Esophagus muscularis mucosa (tissue), 4 donors: Measurements from ENCODE around the gene LCORL. TPM values are rescaled to one million over a fixed set of nuclear protein-coding genes. Genes with fewer than 3 reads are reported as not detected.

Experiments
- DNase-seq: peaks from one replicate; pipeline ENCODE4 v3.0.0-alpha.2; 2017; ENCODE audit errors: extremely low spot score
- H3K27ac ChIP-seq, 4 donors: fragments of 200-600 bp; sonication (generic); replicated peaks in 1 of 4; 1 replicate in 3 of 4; 2 replicates in 1 of 4; pipeline ENCODE4 v1.5.1; 2016 to 2019; ENCODE audit warnings: mild to moderate bottlenecking in 1 of 4
- H3K27me3 ChIP-seq, 4 donors: fragments of 200-600 bp; sonication (generic); one replicate each; pipeline versions ENCODE4 v1.5.1 to v1.6.0; 2016 to 2019
- H3K36me3 ChIP-seq, 4 donors: fragments of 200-600 bp; sonication (generic); one replicate each; pipeline ENCODE4 v1.5.1; 2016 to 2019
- H3K4me1 ChIP-seq, 4 donors: fragments of 200-600 bp; sonication (generic); one replicate each; pipeline ENCODE4 v1.5.1; 2016 to 2019
- H3K4me3 ChIP-seq, 4 donors: fragments of 200-600 bp; sonication (generic); 1 replicate in 2 of 4; 2 replicates in 2 of 4; pipeline ENCODE4 v1.5.1; 2016 to 2019; ENCODE audit warnings: mild to moderate bottlenecking in 4 of 4, moderate library complexity in 1 of 4
- H3K9me3 ChIP-seq, 4 donors: fragments of 200-600 bp; sonication (generic); 1 replicate in 3 of 4; 2 replicates in 1 of 4; pipeline ENCODE4 v1.5.1; 2016 to 2019
- CTCF ChIP-seq, 3 experiments: fragments of 200-600 bp in 2 of 3; fragments of 450-650 bp in 1 of 3; sonication (generic) in 2 of 3; IDR thresholded peaks; one replicate each; pipeline ENCODE4 v1.5.1; 2017 to 2019; ENCODE audit warnings: antibody characterized with exemption in 3 of 3, mild to moderate bottlenecking in 2 of 3, moderate library complexity in 1 of 3
- EP300 ChIP-seq: sonication (generic); formaldehyde crosslinking; IDR thresholded peaks from one replicate; pipeline ENCODE4 v1.6.1; 2017; ENCODE audit warnings: antibody characterized with exemption
- POLR2A ChIP-seq: fragments of 450-650 bp; IDR thresholded peaks from one replicate; pipeline ENCODE4 v1.6.1; 2017; ENCODE audit warnings: antibody characterized with exemption, moderate library complexity, mild to moderate bottlenecking, low read depth
- POLR2AphosphoS5 ChIP-seq, 2 donors: sonication (generic); formaldehyde crosslinking; IDR thresholded peaks; one replicate each; pipeline ENCODE4 v1.6.1; 2017; ENCODE audit warnings: antibody characterized with exemption in 2 of 2
- WGBS: methylation state at CpG from one replicate; pipeline ENCODE4 v1.1.5; 2018; 5-methylcytosine and 5-hydroxymethylcytosine counted together
- intact Hi-C: fragments of 100-400 bp; cut with DNase I; formaldehyde crosslinking; loops from one replicate; pipeline ENCODE4 v1.15.1; 2023
- total RNA-seq, 4 donors: library from RNA; depleted of rRNA; stranded (reverse); fragments of >200 nt; gene quantifications; one replicate each; pipeline versions ENCODE4 v1.1.0 to v1.2.1, GENCODE V29; 2016

Gene LCORL
- total RNA-seq, 4 donors from 2014 or later: 7.6 to 14.1 (median 11.5) TPM

GRCh38 chr4:17921451-17921850, 100.1 kb downstream of the LCORL start:
- Histone ChIP-seq H3K27me3 (no peaks in the 10 kb centered on the region), H3K4me1 (no peaks in the 10 kb centered on the region), H3K4me3 (no peak overlapping the region), H3K36me3 (peaks cover 0 to 8% (median 0%) of the 10 kb centered on the region in 4 donors), H3K9me3 (no peaks in the 10 kb centered on the region), H3K27ac (no peak overlapping the region)
- TF ChIP-seq EP300 (no peak), POLR2AphosphoS5 (IDR thresholded peaks at IDR 0.05) (no peak), CTCF (IDR thresholded peaks at IDR 0.05) (no peak), POLR2A (no peak)
- 92% methylated on average over 1 of the region's 1 CpG for WGBS
- intact Hi-C loops: no loop called here
- DNase-seq: no peak

DNA sequence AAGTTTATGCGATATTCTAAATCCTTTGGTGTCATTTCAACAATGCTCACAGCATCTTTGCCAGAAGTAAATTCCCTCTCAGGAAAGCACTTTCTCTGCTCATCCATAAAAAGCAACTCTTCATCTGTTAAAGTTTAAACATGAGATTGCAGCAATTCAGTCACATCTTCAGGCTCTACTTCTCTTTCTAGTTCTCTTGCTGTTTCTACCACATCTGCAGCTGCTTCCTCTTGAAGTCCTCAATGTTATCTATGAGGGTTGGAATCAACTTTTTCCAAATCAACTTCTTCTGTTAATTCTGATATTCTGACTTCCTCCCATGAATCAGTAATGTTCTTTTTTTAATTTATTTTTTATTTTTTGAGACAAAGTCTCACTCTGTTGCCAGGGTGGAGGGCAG, 100.9 kb downstream of the LCORL start:
- no peak overlapping the region for H3K27ac ChIP-seq
- no peaks in the 10 kb centered on the region for H3K27me3 ChIP-seq
- intact Hi-C loops: no loop called here
- no peak for TF ChIP-seq POLR2AphosphoS5 (IDR thresholded peaks at IDR 0.05)
- TF ChIP-seq EP300: no peak
- TF ChIP-seq CTCF (IDR thresholded peaks at IDR 0.05): no peak
- TF ChIP-seq POLR2A: no peak
- no peaks in the 10 kb centered on the region for H3K4me1 ChIP-seq
- no peak overlapping the region for H3K4me3 ChIP-seq
- 89% methylated on average over 1 of the region's 1 CpG for WGBS
- peaks cover 0 to 8% (median 0%) of the 10 kb centered on the region in 4 donors for H3K36me3 ChIP-seq
- DNase-seq: no peak
- H3K9me3 ChIP-seq: no peaks in the 10 kb centered on the region

DNA sequence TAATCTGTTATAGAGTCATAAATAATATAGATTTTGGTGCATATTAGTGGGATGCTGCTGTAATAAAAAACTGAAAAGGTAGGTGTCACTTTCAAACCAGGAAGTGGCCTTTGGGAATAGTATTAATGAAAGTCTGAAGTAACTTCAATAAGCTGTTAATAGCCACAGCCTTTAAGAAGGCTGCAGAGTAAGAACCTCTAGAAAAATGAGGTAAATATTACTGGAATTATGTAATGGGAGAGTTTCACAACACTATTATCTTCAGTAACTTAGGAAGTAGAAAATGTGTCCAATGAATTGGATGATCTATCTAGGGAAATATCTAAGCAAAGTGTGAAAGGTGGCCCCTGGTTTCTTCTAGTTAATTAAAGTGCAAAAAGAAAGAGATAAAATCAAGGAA, 106.1 kb downstream of the LCORL start:
- intact Hi-C loops: no loop called here
- Histone ChIP-seq H3K9me3 (no peaks in the 10 kb centered on the region), H3K27me3 (no peaks in the 10 kb centered on the region), H3K36me3 (peaks cover 0 to 10% (median 2%) of the 10 kb centered on the region in 4 donors), H3K4me1 (no peaks in the 10 kb centered on the region), H3K27ac (no peak overlapping the region), H3K4me3 (no peak overlapping the region)
- no peak for DNase-seq
- no peak for TF ChIP-seq CTCF (IDR thresholded peaks at IDR 0.05)
- TF ChIP-seq POLR2AphosphoS5 (IDR thresholded peaks at IDR 0.05): no peak
- TF ChIP-seq EP300: no peak
- TF ChIP-seq POLR2A: no peak

DNA sequence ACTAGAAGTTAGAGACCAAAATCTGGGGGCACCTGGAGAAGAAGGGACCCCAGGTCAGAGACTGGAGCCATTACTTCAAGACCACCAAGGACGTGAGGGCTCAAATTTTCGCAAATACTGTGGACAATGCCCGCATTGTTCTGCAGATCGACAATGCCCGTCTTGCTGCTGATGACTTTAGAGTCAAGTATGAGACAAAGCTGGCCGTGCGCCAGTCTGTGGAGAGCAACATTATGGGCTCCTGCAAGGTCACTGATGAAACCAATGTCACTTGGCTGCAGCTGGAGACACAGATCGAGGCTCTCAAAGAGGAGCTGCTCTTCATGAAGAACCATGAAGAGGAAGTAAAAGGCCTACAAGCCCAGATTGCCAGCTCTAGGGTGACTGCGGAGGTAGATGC, 109.5 kb downstream of the LCORL start:
- Histone ChIP-seq H3K27me3 (no peaks in the 10 kb centered on the region), H3K36me3 (peaks cover 0 to 10% (median 2%) of the 10 kb centered on the region in 4 donors), H3K9me3 (no peaks in the 10 kb centered on the region), H3K27ac (no peak overlapping the region), H3K4me1 (no peaks in the 10 kb centered on the region), H3K4me3 (no peak overlapping the region)
- TF ChIP-seq EP300 (no peak), POLR2A (no peak), CTCF (IDR thresholded peaks at IDR 0.05) (no peak), POLR2AphosphoS5 (IDR thresholded peaks at IDR 0.05) (no peak)
- intact Hi-C loops: no loop called here
- 94% methylated on average over 9 of the region's 9 CpGs for WGBS
- no peak for DNase-seq

GRCh38 chr4:17911608-17912007, 109.9 kb downstream of the LCORL start:
- WGBS: 94% methylated on average over 11 of the region's 11 CpGs
- no peak for DNase-seq
- Histone ChIP-seq H3K27me3 (no peaks in the 10 kb centered on the region), H3K36me3 (peaks cover 0 to 10% (median 2%) of the 10 kb centered on the region in 4 donors), H3K4me3 (no peak overlapping the region), H3K27ac (no peak overlapping the region), H3K9me3 (no peaks in the 10 kb centered on the region), H3K4me1 (no peaks in the 10 kb centered on the region)
- no peak for TF ChIP-seq POLR2AphosphoS5 (IDR thresholded peaks at IDR 0.05)
- TF ChIP-seq EP300: no peak
- no peak for TF ChIP-seq POLR2A
- no peak for TF ChIP-seq CTCF (IDR thresholded peaks at IDR 0.05)
- intact Hi-C loops: no loop called here
